HG03103 (cell line): ENCODE data around the gene NAA60.
"Not testable (repeated sequence)": the region's sequence is repeated elsewhere in the genome, so short reads cannot be mapped to it uniquely, and the experiment has no call there.

Source experiments
- ATAC-seq: cut with Tn5 transposase; IDR thresholded peaks from one replicate; pipeline ENCODE4 v1.9.1; 2021; ENCODE audit warnings: low read depth; ENCODE audit not compliant: unreplicated experiment

The NAA60 gene

GRCh38 chr16:3481696-3482658 is 38.5 kb downstream of the NAA60 start:
- ATAC-seq, result no peak

DNA sequence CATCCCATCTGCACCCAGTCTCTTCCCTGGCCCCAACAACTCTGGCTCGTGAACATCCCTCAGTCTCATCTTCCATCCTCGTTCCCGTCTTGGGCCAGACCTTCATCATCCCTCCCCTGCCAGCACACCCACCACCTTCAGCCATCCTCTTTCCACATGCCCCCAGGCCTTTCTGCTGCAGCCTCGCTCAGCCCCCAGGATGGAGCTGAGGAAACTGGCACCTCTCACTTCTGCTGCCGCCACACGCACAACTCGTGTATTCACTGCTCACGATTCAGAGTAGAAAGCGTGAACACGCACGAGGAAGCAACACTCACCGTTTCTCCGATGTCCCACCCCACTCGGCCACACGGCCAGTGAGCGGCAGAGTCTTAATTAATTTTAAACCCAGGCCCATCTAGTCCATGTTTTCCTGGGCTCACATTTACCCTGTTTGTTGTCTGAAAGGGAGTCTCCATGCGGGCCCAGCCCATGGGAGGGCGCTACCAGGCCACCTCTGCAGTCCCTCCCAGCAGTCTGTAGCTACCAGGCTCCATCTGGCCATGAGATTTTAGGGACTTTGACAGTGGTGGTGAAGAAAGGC is 39.3 kb downstream of the NAA60 start:
- ATAC-seq, result no peak

DNA sequence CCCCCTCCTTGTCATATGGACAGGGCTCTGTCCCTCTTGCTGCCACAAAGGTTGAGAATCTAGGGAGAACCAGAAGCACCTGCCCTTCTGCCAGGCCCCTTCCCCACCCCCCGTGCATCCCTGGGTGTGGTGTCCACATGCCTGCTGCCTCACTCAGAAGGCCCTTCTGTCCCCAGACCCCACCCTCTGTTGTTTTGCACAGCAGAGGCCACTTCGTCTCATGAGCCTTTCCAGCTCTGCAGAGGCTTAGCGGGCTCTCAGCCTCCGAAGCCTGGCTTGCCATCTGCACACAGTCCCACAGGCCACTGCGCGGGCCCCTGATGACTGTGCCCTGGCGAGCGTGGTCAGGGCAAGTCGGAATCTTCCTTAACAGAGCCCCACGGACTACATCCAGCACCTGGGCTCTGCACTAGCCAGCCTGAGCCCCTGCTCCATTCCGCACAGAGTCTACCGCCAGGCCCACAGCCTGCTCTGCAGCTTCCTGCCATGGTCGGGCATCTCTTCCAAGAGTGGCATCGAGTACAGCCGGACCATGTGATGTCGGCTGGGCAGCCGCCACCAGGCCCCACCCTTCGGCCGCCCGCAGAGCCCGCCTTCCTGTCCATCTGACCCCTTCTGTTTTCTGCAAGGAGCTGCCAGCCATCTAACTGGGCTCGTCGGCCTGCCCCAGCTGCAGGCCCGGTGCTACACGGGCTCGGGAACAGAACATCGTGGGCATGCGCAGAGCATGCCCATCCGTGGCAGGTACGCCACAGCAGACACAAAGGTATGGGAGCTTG is 41.0 kb downstream of the NAA60 start:
- ATAC-seq, result no peak

DNA sequence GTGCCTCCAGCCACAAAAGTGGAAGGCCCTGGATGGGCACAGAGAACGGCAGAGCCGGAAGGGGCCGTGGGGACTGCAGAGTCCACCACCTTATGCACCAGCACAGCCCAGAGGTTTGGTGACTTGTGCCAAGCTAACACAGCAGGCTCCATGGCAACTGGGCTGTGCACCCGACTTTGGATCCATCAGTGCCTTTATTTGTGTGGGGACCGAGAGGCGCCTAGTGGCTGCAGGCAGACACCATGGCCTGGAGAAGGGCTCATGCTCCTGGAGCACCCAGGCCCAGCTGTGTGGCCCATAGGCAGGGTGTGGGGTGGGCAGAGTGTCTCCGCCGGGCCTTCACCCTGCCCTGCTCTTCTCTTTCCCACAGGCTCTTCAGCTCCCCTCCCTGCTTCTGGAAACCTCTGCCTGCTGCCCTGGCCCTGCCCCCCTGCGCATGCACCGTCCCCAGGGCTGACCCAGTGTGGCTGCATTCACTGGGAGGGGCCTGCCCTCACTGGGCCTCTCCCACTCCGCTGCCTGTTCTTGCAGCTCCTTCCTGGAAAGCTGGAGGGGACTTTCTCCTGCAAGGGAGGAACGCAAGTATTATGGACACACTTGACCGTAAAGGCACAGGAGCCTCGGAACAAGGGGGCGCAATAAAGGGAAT is 41.7 kb downstream of the NAA60 start:
- ATAC-seq, result no peak

GRCh38 chr16:3485821-3486505 is 42.5 kb downstream of the NAA60 start:
- no peak for ATAC-seq

- no peak for ATAC-seq
These were observed 43.2 kb downstream of the NAA60 start for GRCh38 chr16:3486506-3487215.

DNA sequence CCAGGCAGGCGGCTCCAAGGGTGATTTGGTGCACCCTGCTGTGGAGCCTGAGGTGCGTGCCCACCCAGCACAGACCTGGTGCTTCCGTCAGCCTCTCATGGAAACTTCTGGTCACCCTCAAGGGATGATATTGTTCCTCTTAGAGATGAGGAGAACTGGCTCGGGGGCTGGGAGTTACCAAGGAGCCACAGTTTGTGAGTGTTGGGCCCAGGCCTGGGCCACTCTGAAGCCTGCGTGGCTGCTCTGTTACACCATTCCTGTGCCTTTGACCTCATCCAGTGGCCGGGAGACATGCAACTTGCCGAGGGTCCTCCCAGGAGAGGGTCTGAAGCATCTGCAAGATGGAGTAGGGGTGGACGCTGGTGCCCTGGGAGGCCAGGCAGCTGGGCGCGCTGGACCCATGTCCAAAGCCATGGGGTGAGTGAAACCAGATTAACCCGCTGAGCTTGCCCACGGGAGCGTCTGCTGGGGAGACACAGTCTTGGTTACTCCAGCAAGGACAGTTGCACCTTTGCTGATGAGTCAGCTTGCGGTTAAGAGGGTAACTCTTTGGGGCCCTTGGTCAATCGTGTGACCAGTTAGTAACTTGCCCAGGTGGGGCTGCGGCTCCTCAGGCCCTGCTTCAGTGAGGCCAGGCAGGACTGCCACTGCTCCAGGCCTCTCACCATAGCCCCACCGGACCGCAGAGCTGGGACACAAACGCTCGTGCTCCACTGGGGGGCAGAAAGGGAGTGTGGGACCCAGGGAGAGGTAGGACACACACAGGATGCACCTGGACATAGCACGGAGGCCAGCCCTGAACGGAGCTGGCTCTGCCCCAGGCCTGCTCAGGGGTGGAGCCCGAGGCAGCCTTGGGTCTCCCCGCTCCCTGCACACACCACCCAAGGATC is 44.3 kb downstream of the NAA60 start:
- ATAC-seq, result no peak

DNA sequence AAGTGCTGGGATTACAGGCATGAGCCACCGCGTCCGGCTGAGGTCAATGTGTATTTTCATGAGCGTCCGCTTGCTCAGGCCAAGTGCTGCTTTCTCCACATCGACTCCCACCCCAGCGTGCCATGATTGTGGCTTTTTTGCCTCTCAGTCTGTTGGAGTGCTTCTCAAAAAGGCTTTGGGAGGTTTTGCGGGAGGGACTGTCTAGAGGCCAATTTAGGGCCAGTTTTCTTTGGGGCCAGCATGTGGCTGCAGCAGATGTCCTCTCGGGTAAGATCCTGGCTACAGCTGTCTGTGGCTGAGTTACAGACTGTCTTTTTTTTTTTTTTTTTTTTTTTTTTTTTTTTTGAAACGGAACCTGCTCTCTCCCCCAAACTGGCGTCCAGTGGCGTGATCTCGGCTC is 45.3 kb downstream of the NAA60 start:
- ATAC-seq, result no peak

GRCh38 chr16:3490911-3491629 is 47.6 kb downstream of the NAA60 start:
- ATAC-seq, result no peak

GRCh38 chr16:3492356-3492755 is 48.9 kb downstream of the NAA60 start:
- ATAC-seq, result no peak

- no peak for ATAC-seq
These were observed 51.0 kb downstream of the NAA60 start for GRCh38 chr16:3494386-3494973.

DNA sequence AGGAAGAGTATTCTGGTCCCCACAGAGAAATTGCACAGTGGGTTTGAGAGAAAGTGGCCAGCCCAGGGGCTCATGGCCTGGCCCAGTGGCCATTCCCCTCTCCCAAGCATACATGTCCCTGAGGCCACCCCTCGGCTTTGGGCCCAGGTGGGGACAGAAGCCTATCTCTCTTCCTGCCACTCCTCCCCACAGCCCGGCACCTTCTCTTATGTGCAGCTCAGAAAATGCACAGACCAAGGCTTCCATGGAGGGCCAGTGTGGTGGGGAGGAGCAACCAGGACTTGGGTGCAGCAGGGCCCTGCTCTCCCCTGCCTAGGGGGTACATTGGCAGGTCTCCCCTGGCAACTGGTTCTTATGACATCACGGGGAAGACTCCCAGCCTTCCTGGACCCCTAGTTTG is 51.7 kb downstream of the NAA60 start, which contains the start of gene C16orf90:
Gene C16orf90 (minus strand): TSS at position 314 of the 400 bp plus-strand sequence. CDS start 68 bp downstream, at position 246.
- no peak for ATAC-seq

GRCh38 chr16:3496386-3496785 is 52.9 kb downstream of the NAA60 start:
- no peak for ATAC-seq

DNA sequence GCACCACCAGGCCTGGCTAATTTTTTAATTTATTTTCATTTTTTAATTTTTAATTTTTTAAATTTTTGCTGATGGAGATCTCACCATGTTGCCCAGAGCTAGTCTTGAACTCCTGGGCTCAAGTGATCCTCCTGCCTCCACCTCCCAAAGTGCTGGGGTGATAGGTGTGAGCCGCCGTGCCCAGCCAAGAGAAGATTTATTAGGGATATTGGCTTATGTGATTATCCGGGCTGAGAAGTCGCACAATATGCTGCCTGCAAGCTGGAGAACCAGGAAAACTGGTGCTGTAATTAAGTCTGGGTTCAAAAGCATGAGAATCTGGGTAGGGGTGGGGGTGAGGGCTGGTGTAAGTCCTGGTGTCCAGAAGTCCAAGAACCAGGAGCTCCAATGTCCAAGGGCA is 54.3 kb downstream of the NAA60 start:
- no peak for ATAC-seq

- ATAC-seq, result no peak
These were observed 55.5 kb downstream of the NAA60 start for GRCh38 chr16:3498988-3499387.

GRCh38 chr16:3501412-3501761 is 57.9 kb downstream of the NAA60 start:
- not testable (repeated sequence) for ATAC-seq

GRCh38 chr16:3501783-3502400 is 58.4 kb downstream of the NAA60 start:
- no peak for ATAC-seq
